Osteocyte (in vitro differentiated cells): Measurements from ENCODE around the gene ADAMTS8. TPM values are rescaled to one million over a fixed set of nuclear protein-coding genes. Genes with fewer than 3 reads are reported as not detected.

Source experiments
- DNase-seq: peaks from one replicate; pipeline ENCODE4 v3.0.0; 2021; ENCODE audit warnings: mixed read lengths; ENCODE audit not compliant: unreplicated experiment; ENCODE audit errors: extremely low spot score
- H3K27ac Mint-ChIP-seq: one replicate; pipeline ENCODE4 v1.8.0; 2021; ENCODE audit warnings: mild to moderate bottlenecking, mixed read lengths; ENCODE audit not compliant: unreplicated experiment
- H3K27me3 Mint-ChIP-seq: one replicate; pipeline ENCODE4 v1.8.0; 2021; ENCODE audit warnings: mixed read lengths; ENCODE audit not compliant: unreplicated experiment
- H3K36me3 Mint-ChIP-seq: one replicate; pipeline ENCODE4 v1.8.0; 2021; ENCODE audit warnings: mixed read lengths; ENCODE audit not compliant: unreplicated experiment
- H3K4me1 Mint-ChIP-seq: one replicate; pipeline ENCODE4 v1.8.0; 2021; ENCODE audit warnings: mixed read lengths; ENCODE audit not compliant: unreplicated experiment
- H3K4me3 Mint-ChIP-seq: one replicate; pipeline ENCODE4 v1.8.0; 2021; ENCODE audit warnings: mild to moderate bottlenecking, moderate library complexity, mixed read lengths; ENCODE audit not compliant: unreplicated experiment
- H3K9me3 Mint-ChIP-seq: one replicate; pipeline ENCODE4 v1.8.0; 2021; ENCODE audit warnings: mixed read lengths; ENCODE audit not compliant: unreplicated experiment
- total RNA-seq: library from RNA; stranded (reverse); gene quantifications from 2 replicates; pipeline ENCODE4 v1.2.1, GENCODE V29; 2021
- TF ChIP-seq, protein P1 (sequence below): fragments of 200-600 bp; sonication (generic); IDR thresholded peaks from 2 replicates; pipeline ENCODE4 v1.5.0; 2021; ENCODE audit warnings: antibody characterized with exemption, mild to moderate bottlenecking, moderate library complexity

ADAMTS8 gene
- total RNA-seq, 1 donor from 2014 or later, result 0.19 TPM

DNA sequence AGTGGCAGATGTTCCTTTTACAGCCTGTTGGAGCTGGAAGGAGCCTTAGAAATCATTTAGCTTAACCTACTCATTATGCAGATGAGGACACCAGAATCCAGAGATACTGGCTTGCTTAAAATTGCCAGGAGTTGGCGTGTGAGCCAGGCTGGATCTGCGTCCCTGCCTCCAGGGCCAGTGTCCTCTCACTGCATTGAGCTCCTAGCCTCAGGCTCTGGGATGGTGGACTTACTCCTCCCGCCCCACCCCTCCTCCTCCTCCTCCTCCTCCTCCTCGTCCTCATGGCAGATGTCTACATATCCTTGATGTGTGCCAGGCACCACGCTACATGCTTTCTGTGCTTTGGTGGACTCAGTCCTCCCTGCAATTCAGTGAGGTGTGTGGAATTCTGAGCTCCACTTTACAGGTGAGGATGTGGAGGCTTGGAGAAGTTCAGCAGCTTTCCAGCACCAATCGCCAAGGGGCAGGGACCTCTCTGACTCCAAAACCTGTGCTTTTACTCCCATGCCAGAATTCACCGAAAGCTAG lies 44.1 kb upstream of the ADAMTS8 start:
- H3K4me3 Mint-ChIP-seq, result no peak overlapping the region
- no peak for DNase-seq
- TF ChIP-seq, protein P1, sequence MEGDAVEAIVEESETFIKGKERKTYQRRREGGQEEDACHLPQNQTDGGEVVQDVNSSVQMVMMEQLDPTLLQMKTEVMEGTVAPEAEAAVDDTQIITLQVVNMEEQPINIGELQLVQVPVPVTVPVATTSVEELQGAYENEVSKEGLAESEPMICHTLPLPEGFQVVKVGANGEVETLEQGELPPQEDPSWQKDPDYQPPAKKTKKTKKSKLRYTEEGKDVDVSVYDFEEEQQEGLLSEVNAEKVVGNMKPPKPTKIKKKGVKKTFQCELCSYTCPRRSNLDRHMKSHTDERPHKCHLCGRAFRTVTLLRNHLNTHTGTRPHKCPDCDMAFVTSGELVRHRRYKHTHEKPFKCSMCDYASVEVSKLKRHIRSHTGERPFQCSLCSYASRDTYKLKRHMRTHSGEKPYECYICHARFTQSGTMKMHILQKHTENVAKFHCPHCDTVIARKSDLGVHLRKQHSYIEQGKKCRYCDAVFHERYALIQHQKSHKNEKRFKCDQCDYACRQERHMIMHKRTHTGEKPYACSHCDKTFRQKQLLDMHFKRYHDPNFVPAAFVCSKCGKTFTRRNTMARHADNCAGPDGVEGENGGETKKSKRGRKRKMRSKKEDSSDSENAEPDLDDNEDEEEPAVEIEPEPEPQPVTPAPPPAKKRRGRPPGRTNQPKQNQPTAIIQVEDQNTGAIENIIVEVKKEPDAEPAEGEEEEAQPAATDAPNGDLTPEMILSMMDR, result no peak
- H3K27me3 Mint-ChIP-seq, result no peaks in the 10 kb centered on the region
- peaks cover 51% of the 10 kb centered on the region for H3K36me3 Mint-ChIP-seq
- no peak overlapping the region for H3K27ac Mint-ChIP-seq
- H3K4me1 Mint-ChIP-seq, result peaks cover 5% of the 10 kb centered on the region
- no peaks in the 10 kb centered on the region for H3K9me3 Mint-ChIP-seq

DNA sequence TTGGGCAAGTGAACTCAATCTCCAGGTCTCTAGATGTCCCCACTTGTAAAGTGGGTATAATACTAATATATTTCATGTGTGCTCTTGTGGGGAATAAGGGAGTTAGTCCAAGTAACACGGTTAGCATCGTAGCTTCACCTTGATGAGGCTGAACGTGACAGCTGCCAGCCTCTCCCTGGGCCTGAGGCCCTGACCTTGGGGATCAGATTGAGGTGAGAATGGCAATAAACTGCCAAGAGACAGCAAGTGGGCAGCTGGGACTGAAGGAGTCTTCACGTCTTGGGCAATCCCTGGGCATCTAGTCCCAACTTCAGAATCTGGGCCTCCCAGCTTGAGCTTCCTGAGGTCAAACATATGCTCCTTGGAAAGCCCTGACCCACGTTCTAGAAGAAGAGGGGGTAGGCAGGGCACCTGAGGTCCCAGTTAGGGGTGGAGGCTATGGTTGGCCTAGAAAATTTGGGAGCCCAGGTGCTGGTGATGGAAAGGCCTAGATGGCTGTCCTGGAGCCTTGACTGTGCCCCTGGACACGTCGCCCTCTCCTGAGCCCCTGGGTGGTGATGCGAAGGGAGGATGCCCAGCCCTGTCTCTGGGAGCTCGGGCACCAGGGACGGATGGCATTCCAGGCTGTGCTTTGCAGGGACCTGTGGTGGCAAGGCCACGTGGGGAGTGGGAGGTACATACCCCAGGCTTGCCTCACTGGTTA lies 43.5 kb upstream of the ADAMTS8 start:
- Mint-ChIP-seq H3K4me3 (no peak overlapping the region), H3K27ac (no peak overlapping the region), H3K4me1 (peaks cover 5% of the 10 kb centered on the region), H3K9me3 (no peaks in the 10 kb centered on the region), H3K27me3 (no peaks in the 10 kb centered on the region), H3K36me3 (peaks cover 51% of the 10 kb centered on the region)
- TF ChIP-seq, protein P1, result no peak
- DNase-seq, result peak; percentile 80

DNA sequence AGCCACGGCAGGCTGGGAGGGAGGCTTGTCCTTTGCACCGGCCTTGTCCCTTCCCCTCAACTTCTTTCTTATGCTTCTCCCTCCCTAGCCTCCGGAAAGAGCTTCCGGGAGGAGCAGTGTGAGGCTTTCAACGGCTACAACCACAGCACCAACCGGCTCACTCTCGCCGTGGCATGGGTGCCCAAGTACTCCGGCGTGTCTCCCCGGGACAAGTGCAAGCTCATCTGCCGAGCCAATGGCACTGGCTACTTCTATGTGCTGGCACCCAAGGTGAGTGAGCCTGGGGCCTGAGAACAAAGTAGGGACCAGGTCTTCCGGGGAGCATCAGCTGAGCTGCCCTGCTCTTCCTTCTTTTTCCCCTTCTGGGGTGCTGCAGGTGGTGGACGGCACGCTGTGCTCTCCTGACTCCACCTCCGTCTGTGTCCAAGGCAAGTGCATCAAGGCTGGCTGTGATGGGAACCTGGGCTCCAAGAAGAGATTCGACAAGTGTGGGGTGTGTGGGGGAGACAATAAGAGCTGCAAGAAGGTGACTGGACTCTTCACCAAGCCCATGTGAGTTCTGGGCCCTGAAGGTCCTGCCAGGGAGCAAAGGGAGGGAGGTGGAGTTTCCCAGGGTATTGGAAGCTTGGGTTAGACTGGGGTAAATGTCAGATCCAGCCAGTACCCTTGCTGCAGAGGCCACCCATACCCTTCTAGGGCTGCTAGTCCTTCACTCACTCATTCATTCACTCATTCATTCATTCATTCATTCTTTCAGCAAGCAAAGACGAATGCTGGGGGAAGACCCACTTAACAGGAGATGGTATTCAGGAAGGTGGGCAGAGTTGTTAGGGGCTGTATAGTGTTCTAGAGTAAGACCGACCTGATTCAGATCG lies 42.7 kb upstream of the ADAMTS8 start:
- peaks cover 5% of the 10 kb centered on the region for H3K4me1 Mint-ChIP-seq
- H3K4me3 Mint-ChIP-seq, result no peak overlapping the region
- H3K27ac Mint-ChIP-seq, result no peak overlapping the region
- H3K36me3 Mint-ChIP-seq, result peaks cover 49% of the 10 kb centered on the region
- DNase-seq, result peak; percentile 56
- no peaks in the 10 kb centered on the region for H3K27me3 Mint-ChIP-seq
- TF ChIP-seq, protein P1, result no peak
- no peaks in the 10 kb centered on the region for H3K9me3 Mint-ChIP-seq

DNA sequence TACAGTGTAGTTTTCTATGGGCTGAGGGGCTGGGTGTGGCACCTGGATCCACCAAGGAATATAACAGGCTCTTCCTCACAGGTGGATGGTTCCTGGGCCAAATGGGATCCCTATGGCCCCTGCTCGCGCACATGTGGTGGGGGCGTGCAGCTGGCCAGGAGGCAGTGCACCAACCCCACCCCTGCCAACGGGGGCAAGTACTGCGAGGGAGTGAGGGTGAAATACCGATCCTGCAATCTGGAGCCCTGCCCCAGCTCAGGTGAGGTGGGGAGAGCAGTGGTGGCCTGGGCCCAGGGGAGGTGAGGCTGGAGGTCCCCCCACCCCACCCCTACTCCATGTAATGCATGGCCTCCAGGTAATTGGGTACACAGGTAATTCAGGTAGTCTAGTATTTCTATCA lies 40.8 kb upstream of the ADAMTS8 start:
- no peaks in the 10 kb centered on the region for H3K9me3 Mint-ChIP-seq
- no peaks in the 10 kb centered on the region for H3K4me1 Mint-ChIP-seq
- H3K36me3 Mint-ChIP-seq, result peaks cover 40% of the 10 kb centered on the region
- no peaks in the 10 kb centered on the region for H3K27me3 Mint-ChIP-seq
- TF ChIP-seq, protein P1, result no peak
- H3K4me3 Mint-ChIP-seq, result no peak overlapping the region
- DNase-seq, result no peak
- no peak overlapping the region for H3K27ac Mint-ChIP-seq
